Neural cell (in vitro differentiated cells): ENCODE results near the gene ETV6. TPM values are rescaled to one million over a fixed set of nuclear protein-coding genes. Genes with fewer than 3 reads are reported as not detected.

Experiments used
- H2AFZ ChIP-seq: fragments of 200-600, 300-800 bp; sonication (generic), shearing (Covaris generic); 2 replicates; pipeline ENCODE4 v1.6.0; 2014; ENCODE audit warnings: low read depth, mild to moderate bottlenecking, antibody characterized with exemption, low read length, moderate library complexity
- H3F3A ChIP-seq: fragments of 200-600 bp; shearing (Covaris generic); 2 replicates; pipeline ENCODE4 v1.6.1; 2016; ENCODE audit warnings: mild to moderate bottlenecking, moderate library complexity, mixed read lengths, antibody characterized with exemption, low read length; ENCODE audit not compliant: insufficient read depth, poor library complexity, severe bottlenecking
- H3K27ac ChIP-seq: fragments of 200-600, 300-800 bp; sonication (generic), shearing (Covaris generic); 2 replicates; pipeline ENCODE4 v1.5.1; 2014; ENCODE audit warnings: mild to moderate bottlenecking, low read length, moderate library complexity
- H3K27me3 ChIP-seq: fragments of 300-800, 200-600 bp; sonication (generic), shearing (Covaris generic); 2 replicates; pipeline ENCODE4 v1.6.0; 2014; ENCODE audit warnings: mild to moderate bottlenecking, low read depth, low read length, moderate library complexity; ENCODE audit not compliant: insufficient read depth
- H3K36me3 ChIP-seq: fragments of 300-800, 200-600 bp; sonication (generic), shearing (Covaris generic); 2 replicates; pipeline ENCODE4 v1.5.1; 2014; ENCODE audit warnings: mild to moderate bottlenecking, antibody characterized with exemption, low read length, moderate library complexity; ENCODE audit not compliant: insufficient read depth
- H3K4me2 ChIP-seq: fragments of 300-800, 200-600 bp; sonication (generic), shearing (Covaris generic); 2 replicates; pipeline ENCODE4 v1.6.0; 2014; ENCODE audit warnings: mild to moderate bottlenecking, low read length
- H3K4me3 ChIP-seq: fragments of 300-800, 200-600 bp; sonication (generic), shearing (Covaris generic); 2 replicates; pipeline ENCODE4 v1.5.1; 2014; ENCODE audit warnings: mild to moderate bottlenecking, low read length, moderate library complexity
- H3K79me2 ChIP-seq: fragments of 200-600 bp; shearing (Covaris generic); replicated peaks from 2 replicates; pipeline ENCODE4 v1.6.0; 2014; ENCODE audit warnings: mild to moderate bottlenecking, low read length, moderate library complexity; ENCODE audit not compliant: insufficient read depth
- H3K9ac ChIP-seq: fragments of 300-800, 200-600 bp; sonication (generic), shearing (Covaris generic); 2 replicates; pipeline ENCODE4 v1.6.1; 2016; ENCODE audit warnings: mild to moderate bottlenecking, low read length, mixed read lengths
- H3K9me2 ChIP-seq: fragments of 200-600 bp; shearing (Covaris generic); 2 replicates; pipeline ENCODE4 v1.6.1; 2016; ENCODE audit warnings: mild to moderate bottlenecking, low read length, mixed read lengths; ENCODE audit not compliant: insufficient read depth
- H3K9me3 ChIP-seq: fragments of 200-600, 300-800 bp; sonication (generic), shearing (Covaris generic); 2 replicates; pipeline ENCODE4 v1.6.1; 2016; ENCODE audit warnings: mild to moderate bottlenecking, mixed run types, low read length, moderate library complexity, mixed read lengths
- H4K20me1 ChIP-seq: fragments of 200-600 bp; shearing (Covaris generic); 2 replicates; pipeline ENCODE4 v1.6.1; 2016; ENCODE audit warnings: mild to moderate bottlenecking, mixed run types; ENCODE audit not compliant: insufficient read depth
- CTCF ChIP-seq: fragments of 450-650 bp; IDR thresholded peaks from 2 replicates; pipeline ENCODE4 v1.5.1; 2014; ENCODE audit warnings: antibody characterized with exemption, mild to moderate bottlenecking, moderate library complexity; ENCODE audit not compliant: poor library complexity, severe bottlenecking
- EP300 ChIP-seq: fragments of 450-650 bp; conservative IDR thresholded peaks from 2 replicates; pipeline ENCODE4 v1.6.1; 2014; ENCODE audit warnings: antibody characterized with exemption, mild to moderate bottlenecking, moderate library complexity; ENCODE audit not compliant: poor library complexity, severe bottlenecking
- EZH2 ChIP-seq: fragments of 200-600, 300-800 bp; shearing (Covaris generic), sonication (generic); IDR thresholded peaks from 2 replicates; pipeline ENCODE4 v1.6.1; 2014; ENCODE audit warnings: antibody characterized with exemption, low read length, borderline replicate concordance, mild to moderate bottlenecking; ENCODE audit not compliant: insufficient read depth, poor library complexity, severe bottlenecking
- MXI1 ChIP-seq: fragments of 450-650 bp; conservative IDR thresholded peaks from 2 replicates; pipeline ENCODE4 v1.6.1; 2014; ENCODE audit warnings: antibody characterized with exemption, mild to moderate bottlenecking; ENCODE audit not compliant: poor library complexity, severe bottlenecking
- POLR2AphosphoS5 ChIP-seq: IDR thresholded peaks from 2 replicates; pipeline ENCODE4 v1.6.1; 2012
- RAD21 ChIP-seq: fragments of 450-650 bp; conservative IDR thresholded peaks from 2 replicates; pipeline ENCODE4 v1.6.1; 2014; ENCODE audit warnings: antibody characterized with exemption, mild to moderate bottlenecking, moderate library complexity
- REST ChIP-seq: IDR thresholded peaks from 2 replicates; pipeline ENCODE4 v1.6.1; 2012; ENCODE audit warnings: borderline replicate concordance
- SMC3 ChIP-seq: fragments of 450-650 bp; conservative IDR thresholded peaks from 2 replicates; pipeline ENCODE4 v1.6.1; 2014; ENCODE audit warnings: antibody characterized with exemption, mild to moderate bottlenecking, moderate library complexity; ENCODE audit not compliant: poor library complexity
- TAF1 ChIP-seq: IDR thresholded peaks from 2 replicates; pipeline ENCODE4 v1.6.1; 2012; ENCODE audit warnings: low read depth
- polyA plus RNA-seq: library from polyadenylated mRNA; depleted of rRNA; stranded (reverse); fragments of >200 nt; gene quantifications from 2 replicates; pipeline ENCODE4 v1.2.3, GENCODE V29; 2014

ETV6 gene
- polyA plus RNA-seq, 1 donor from 2014 or later: 1.6 TPM

GRCh38 chr12:11891754-11892386 lies 242.4 kb downstream of the ETV6 start:
- no peaks in the 10 kb centered on the region for H3K79me2 ChIP-seq
- H3F3A ChIP-seq: peaks cover 2% of the 10 kb centered on the region
- no peak overlapping the region for H3K27ac ChIP-seq
- TF ChIP-seq SMC3 (peak; percentile 30), CTCF (no peak)
- H3K4me3 ChIP-seq: no peak overlapping the region
- H2AFZ ChIP-seq: no peak overlapping the region
- H3K9ac ChIP-seq: no peak overlapping the region
- H3K9me3 ChIP-seq: no peaks in the 10 kb centered on the region
- H3K9me2 ChIP-seq: no peaks in the 10 kb centered on the region
- H4K20me1 ChIP-seq: no peaks in the 10 kb centered on the region
- H3K36me3 ChIP-seq: no peaks in the 10 kb centered on the region
- no peak overlapping the region for H3K4me2 ChIP-seq
- no peaks in the 10 kb centered on the region for H3K27me3 ChIP-seq

- TF ChIP-seq CTCF: no peak
- no peak for TF ChIP-seq EZH2
- TF ChIP-seq POLR2AphosphoS5: no peak
- no peak for TF ChIP-seq MXI1
- TF ChIP-seq SMC3: no peak
- no peak for TF ChIP-seq EP300
- TF ChIP-seq REST: no peak
- no peak for TF ChIP-seq TAF1
- no peak for TF ChIP-seq RAD21
- Histone ChIP-seq H3K4me2 (no peak overlapping the region), H3K27me3 (no peaks in the 10 kb centered on the region), H3K9me3 (no peaks in the 10 kb centered on the region), H3K9me2 (no peaks in the 10 kb centered on the region), H3K4me3 (no peak overlapping the region), H3K79me2 (no peaks in the 10 kb centered on the region), H3F3A (peaks cover 2% of the 10 kb centered on the region), H2AFZ (no peak overlapping the region), H3K9ac (no peak overlapping the region), H4K20me1 (no peaks in the 10 kb centered on the region), H3K27ac (no peak overlapping the region), H3K36me3 (no peaks in the 10 kb centered on the region)
Measured at GRCh38 chr12:11893998-11894397, 244.5 kb downstream of the ETV6 start.
